WTC11 (cell line): ENCODE data around the gene NMT2. TPM values are rescaled to one million over a fixed set of nuclear protein-coding genes. Genes with fewer than 3 reads are reported as not detected.

Source experiments
- ATAC-seq: fragments of 200-7000 bp; cut with Tn5 transposase; 2 replicates; pipeline ENCODE4 v1.10.0; 2021; ENCODE audit warnings: mild to moderate bottlenecking, moderate library complexity
- CTCF ChIA-PET: fragments of 300-600 bp; sonication (Branson Sonifier 250); formaldehyde crosslinking; loops from one replicate; lab custom pipeline; 2021; ENCODE audit warnings: antibody characterized with exemption; lab: Charles Lee
- POLR2A ChIA-PET: fragments of 350-600 bp; sonication (Branson Sonifier 250); formaldehyde crosslinking; loops from one replicate; lab custom pipeline; 2021; ENCODE audit warnings: antibody characterized with exemption; lab: Charles Lee
- DNase-seq: peaks from one replicate; pipeline ENCODE4 v3.0.0; 2021; ENCODE audit warnings: low spot score
- H3K27ac Mint-ChIP-seq: 2 replicates; pipeline ENCODE4 v1.8.0; 2021; ENCODE audit warnings: mixed read lengths
- H3K27me3 Mint-ChIP-seq: 2 replicates; pipeline ENCODE4 v1.8.0; 2021; ENCODE audit warnings: low read depth, mild to moderate bottlenecking, moderate library complexity, mixed read lengths
- H3K36me3 Mint-ChIP-seq: 2 replicates; pipeline ENCODE4 v1.8.0; 2021; ENCODE audit warnings: mixed read lengths
- H3K4me1 Mint-ChIP-seq: 2 replicates; pipeline ENCODE4 v1.8.0; 2022; ENCODE audit warnings: mixed read lengths
- H3K4me3 Mint-ChIP-seq: 2 replicates; pipeline ENCODE4 v1.8.0; 2021; ENCODE audit warnings: mild to moderate bottlenecking, moderate library complexity, mixed read lengths
- H3K9me3 Mint-ChIP-seq: 2 replicates; pipeline ENCODE4 v1.8.0; 2021; ENCODE audit warnings: mixed read lengths
- ATF2 ChIP-seq: sonication (generic); formaldehyde crosslinking; IDR thresholded peaks from 2 replicates; pipeline ENCODE4 v1.8.1; 2022; ENCODE audit warnings: low read depth, missing genetic modification reagents, borderline replicate concordance
- CREM ChIP-seq: sonication (generic); formaldehyde crosslinking; IDR thresholded peaks from 2 replicates; pipeline ENCODE4 v1.8.1; 2022; ENCODE audit warnings: mild to moderate bottlenecking, missing genetic modification reagents, moderate library complexity
- CTCF ChIP-seq: fragments of 200-600 bp; IDR thresholded peaks from 2 replicates; pipeline ENCODE4 v1.8.0; 2022; ENCODE audit warnings: antibody characterized with exemption
- GABPB1 ChIP-seq: sonication (generic); formaldehyde crosslinking; IDR thresholded peaks from 2 replicates; pipeline ENCODE4 v1.8.1; 2023; ENCODE audit warnings: mild to moderate bottlenecking, missing genetic modification reagents
- JAZF1 ChIP-seq: fragments of 250-450 bp; sonication (Bioruptor Pico); IDR thresholded peaks from 2 replicates; pipeline ENCODE4 v1.9.0; 2021; ENCODE audit warnings: moderate library complexity, mild to moderate bottlenecking, inconsistent platforms
- NR1H2 ChIP-seq: sonication (generic); formaldehyde crosslinking; IDR thresholded peaks from 2 replicates; pipeline ENCODE4 v1.9.0; 2021; ENCODE audit warnings: mild to moderate bottlenecking, moderate library complexity, missing genetic modification reagents
- NR2C2 ChIP-seq: sonication (generic); formaldehyde crosslinking; IDR thresholded peaks from 2 replicates; pipeline ENCODE4 v1.8.0; 2022; ENCODE audit warnings: mild to moderate bottlenecking, missing genetic modification reagents
- SOX15 ChIP-seq: fragments of 250-450 bp; sonication (Bioruptor Pico); IDR thresholded peaks from 2 replicates; pipeline ENCODE4 v1.9.0; 2021; ENCODE audit warnings: mild to moderate bottlenecking
- TEAD4 ChIP-seq: sonication (generic); formaldehyde crosslinking; IDR thresholded peaks from 2 replicates; pipeline ENCODE4 v1.8.0; 2022; ENCODE audit warnings: mild to moderate bottlenecking, missing genetic modification reagents
- TP53 ChIP-seq: sonication (generic); formaldehyde crosslinking; IDR thresholded peaks from 2 replicates; pipeline ENCODE4 v1.8.1; 2023; ENCODE audit warnings: mild to moderate bottlenecking, missing genetic modification reagents
- ZNF138 ChIP-seq: sonication (generic); formaldehyde crosslinking; conservative IDR thresholded peaks from 2 replicates; pipeline ENCODE4 v1.8.1; 2022; ENCODE audit warnings: mild to moderate bottlenecking, moderate library complexity, missing genetic modification reagents
- ZNF423 ChIP-seq: fragments of 250-450 bp; sonication (Bioruptor Pico); IDR thresholded peaks from 2 replicates; pipeline ENCODE4 v2.1.2; 2022; ENCODE audit warnings: mild to moderate bottlenecking, moderate library complexity
- total RNA-seq: library from RNA; stranded (reverse); gene quantifications from 3 replicates; pipeline ENCODE4 v1.2.3, GENCODE V29; 2021
- TF ChIP-seq, protein P1 (sequence below): sonication (generic); formaldehyde crosslinking; IDR thresholded peaks from 2 replicates; pipeline ENCODE4 v1.8.0; 2022; ENCODE audit warnings: missing genetic modification reagents
- TF ChIP-seq, protein P2 (sequence below): sonication (generic); formaldehyde crosslinking; IDR thresholded peaks from 2 replicates; pipeline ENCODE4 v1.8.1; 2023; ENCODE audit warnings: mild to moderate bottlenecking, missing genetic modification reagents, moderate library complexity
- TF ChIP-seq, protein P3 (sequence below): sonication (generic); formaldehyde crosslinking; IDR thresholded peaks from 2 replicates; pipeline ENCODE4 v1.8.1; 2023; ENCODE audit warnings: mild to moderate bottlenecking, missing genetic modification reagents

Gene NMT2
- total RNA-seq, 1 experiment from 2014 or later, result 11.7 TPM

DNA sequence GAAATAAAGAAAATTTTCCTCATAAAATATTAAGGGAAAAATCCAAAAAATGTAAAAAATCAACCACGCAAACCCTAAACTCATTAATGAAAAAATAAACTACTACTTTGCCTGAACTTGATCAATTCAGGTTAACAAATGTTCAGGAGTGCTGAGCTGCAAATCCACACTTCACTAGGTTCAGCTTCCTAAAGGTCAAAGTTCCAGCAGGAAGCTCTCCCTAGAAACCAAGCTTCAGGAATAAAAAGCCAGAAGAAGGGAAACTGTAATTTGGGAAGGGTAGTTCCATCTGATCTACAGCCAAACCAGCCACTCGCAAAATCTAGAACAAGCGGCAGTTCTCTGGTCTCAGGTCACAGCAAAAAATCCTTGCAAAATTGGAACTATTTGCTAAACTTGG, 7.8 kb upstream of the NMT2 start (continued):
- TF ChIP-seq CTCF (no peak), ATF2 (CRISPR knock-in tag) (no peak), NR2C2 (no peak), CREM (no peak), TEAD4 (no peak), ZNF138 (CRISPR knock-in tag) (no peak)

DNA sequence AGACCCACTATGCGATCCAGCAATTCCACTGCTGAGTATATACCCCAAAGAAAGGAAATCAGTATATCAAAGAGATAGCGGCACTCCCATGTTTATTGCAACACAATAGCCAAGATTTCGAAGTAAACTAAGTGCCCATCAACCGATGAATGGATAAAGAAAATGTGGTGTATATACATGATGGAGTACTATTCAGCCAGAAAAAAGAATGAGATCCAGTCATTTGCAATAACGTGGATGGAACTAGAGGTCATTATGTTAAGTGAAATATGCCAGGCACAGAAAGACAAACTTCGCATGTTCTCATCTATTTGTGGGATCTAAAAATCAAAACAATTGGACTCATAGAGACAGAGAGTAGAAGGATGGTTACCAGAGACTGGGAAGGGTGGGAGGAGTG, 7.1 kb upstream of the NMT2 start:
- DNase-seq (no peak), ATAC-seq (no peak)
- Mint-ChIP-seq H3K4me3 (no peak overlapping the region), H3K27ac (no peak overlapping the region), H3K27me3 (peaks cover 2% of the 10 kb centered on the region; the same call in 1 of the 2 replicates), H3K36me3 (no peaks in the 10 kb centered on the region), H3K9me3 (peaks cover 5% of the 10 kb centered on the region), H3K4me1 (no peaks in the 10 kb centered on the region)
- TF ChIP-seq JAZF1 (CRISPR knock-in tag), result no peak
- no peak for TF ChIP-seq TP53 (CRISPR knock-in tag)
- no peak for TF ChIP-seq NR2C2
- TF ChIP-seq GABPB1, result no peak
- TF ChIP-seq NR1H2 (CRISPR knock-in tag), result no peak
- no peak for TF ChIP-seq SOX15 (CRISPR knock-in tag)
- TF ChIP-seq ZNF423 (CRISPR knock-in tag), result no peak
- TF ChIP-seq, protein P1, sequence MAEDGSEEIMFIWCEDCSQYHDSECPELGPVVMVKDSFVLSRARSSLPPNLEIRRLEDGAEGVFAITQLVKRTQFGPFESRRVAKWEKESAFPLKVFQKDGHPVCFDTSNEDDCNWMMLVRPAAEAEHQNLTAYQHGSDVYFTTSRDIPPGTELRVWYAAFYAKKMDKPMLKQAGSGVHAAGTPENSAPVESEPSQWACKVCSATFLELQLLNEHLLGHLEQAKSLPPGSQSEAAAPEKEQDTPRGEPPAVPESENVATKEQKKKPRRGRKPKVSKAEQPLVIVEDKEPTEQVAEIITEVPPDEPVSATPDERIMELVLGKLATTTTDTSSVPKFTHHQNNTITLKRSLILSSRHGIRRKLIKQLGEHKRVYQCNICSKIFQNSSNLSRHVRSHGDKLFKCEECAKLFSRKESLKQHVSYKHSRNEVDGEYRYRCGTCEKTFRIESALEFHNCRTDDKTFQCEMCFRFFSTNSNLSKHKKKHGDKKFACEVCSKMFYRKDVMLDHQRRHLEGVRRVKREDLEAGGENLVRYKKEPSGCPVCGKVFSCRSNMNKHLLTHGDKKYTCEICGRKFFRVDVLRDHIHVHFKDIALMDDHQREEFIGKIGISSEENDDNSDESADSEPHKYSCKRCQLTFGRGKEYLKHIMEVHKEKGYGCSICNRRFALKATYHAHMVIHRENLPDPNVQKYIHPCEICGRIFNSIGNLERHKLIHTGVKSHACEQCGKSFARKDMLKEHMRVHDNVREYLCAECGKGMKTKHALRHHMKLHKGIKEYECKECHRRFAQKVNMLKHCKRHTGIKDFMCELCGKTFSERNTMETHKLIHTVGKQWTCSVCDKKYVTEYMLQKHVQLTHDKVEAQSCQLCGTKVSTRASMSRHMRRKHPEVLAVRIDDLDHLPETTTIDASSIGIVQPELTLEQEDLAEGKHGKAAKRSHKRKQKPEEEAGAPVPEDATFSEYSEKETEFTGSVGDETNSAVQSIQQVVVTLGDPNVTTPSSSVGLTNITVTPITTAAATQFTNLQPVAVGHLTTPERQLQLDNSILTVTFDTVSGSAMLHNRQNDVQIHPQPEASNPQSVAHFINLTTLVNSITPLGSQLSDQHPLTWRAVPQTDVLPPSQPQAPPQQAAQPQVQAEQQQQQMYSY (CRISPR knock-in tag), result no peak
- ChIA-PET CTCF (no interaction called here), POLR2A (no interaction called here)

DNA sequence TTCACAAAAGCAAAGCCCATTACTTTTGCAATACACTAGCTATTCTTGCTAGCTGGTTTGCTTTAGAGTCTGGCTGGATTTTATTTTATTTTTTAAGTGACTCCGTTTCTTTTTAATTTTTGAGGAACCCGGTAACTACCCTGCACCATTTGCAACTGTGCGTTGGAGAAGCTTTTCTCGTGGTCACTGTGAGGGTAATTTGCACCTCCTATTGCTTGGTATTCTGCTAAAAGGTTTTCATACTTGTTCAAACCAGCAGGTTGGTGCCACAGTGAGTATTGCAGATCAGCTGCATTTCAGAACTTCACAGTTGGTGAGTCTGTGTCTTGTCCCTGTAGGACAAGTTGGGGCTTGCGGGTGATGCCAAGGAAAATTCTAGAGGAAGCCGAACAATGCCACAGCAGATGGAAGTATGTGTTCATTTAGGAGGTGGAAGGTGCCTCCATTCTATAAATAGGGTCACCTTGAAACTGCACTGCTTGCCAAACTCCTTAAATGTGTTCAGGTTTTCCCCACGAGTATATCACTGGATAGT, 3.9 kb upstream of the NMT2 start:
- H3K9me3 Mint-ChIP-seq, result peaks cover 5% of the 10 kb centered on the region
- ChIA-PET POLR2A (no interaction called here), CTCF (no interaction called here)
- ATAC-seq (no peak), DNase-seq (no peak)
- H3K4me3 Mint-ChIP-seq, result no peak overlapping the region
- TF ChIP-seq, protein P2, sequence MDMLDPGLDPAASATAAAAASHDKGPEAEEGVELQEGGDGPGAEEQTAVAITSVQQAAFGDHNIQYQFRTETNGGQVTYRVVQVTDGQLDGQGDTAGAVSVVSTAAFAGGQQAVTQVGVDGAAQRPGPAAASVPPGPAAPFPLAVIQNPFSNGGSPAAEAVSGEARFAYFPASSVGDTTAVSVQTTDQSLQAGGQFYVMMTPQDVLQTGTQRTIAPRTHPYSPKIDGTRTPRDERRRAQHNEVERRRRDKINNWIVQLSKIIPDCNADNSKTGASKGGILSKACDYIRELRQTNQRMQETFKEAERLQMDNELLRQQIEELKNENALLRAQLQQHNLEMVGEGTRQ (CRISPR knock-in tag), result no peak
- TF ChIP-seq, protein P3, sequence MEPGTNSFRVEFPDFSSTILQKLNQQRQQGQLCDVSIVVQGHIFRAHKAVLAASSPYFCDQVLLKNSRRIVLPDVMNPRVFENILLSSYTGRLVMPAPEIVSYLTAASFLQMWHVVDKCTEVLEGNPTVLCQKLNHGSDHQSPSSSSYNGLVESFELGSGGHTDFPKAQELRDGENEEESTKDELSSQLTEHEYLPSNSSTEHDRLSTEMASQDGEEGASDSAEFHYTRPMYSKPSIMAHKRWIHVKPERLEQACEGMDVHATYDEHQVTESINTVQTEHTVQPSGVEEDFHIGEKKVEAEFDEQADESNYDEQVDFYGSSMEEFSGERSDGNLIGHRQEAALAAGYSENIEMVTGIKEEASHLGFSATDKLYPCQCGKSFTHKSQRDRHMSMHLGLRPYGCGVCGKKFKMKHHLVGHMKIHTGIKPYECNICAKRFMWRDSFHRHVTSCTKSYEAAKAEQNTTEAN, result no peak
- TF ChIP-seq ZNF423 (CRISPR knock-in tag), result no peak
- peaks cover 9% of the 10 kb centered on the region for H3K27me3 Mint-ChIP-seq
- H3K27ac Mint-ChIP-seq, result no peak overlapping the region
- no peaks in the 10 kb centered on the region for H3K36me3 Mint-ChIP-seq
- peaks cover 8% of the 10 kb centered on the region for H3K4me1 Mint-ChIP-seq
